Jurkat, Clone E6-1 (cell line): Measurements from ENCODE around the gene HSD11B1.

Source experiments
- DNase-seq: peaks from one replicate; pipeline ENCODE4 v3.0.0-alpha.2; 2011; ENCODE audit warnings: low read depth, low spot score
- H3K4me3 ChIP-seq: 2 replicates; pipeline ENCODE4 v1.5.1; 2011; ENCODE audit warnings: mild to moderate bottlenecking, low read length, control low read depth, moderate library complexity

Gene HSD11B1

DNA sequence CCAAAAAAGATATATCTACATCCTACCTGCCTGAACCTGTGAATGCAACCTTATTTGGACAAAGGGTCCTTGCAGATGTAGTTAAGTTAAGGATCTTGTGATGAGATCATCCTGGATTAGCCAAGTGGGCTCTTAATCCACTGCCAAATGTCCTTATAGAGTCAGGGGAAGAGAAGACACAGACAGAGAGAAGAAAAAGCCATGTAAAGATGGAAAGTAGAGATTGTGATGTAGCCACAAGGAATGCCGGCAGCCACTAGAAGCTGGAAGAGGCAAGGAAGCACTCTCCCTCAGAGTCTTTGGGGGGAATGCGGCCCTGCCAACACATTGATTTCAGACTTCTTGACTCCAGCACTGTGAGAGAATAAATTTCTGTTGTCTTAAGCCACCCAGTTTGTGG lies 16.2 kb downstream of the HSD11B1 start:
- no peak overlapping the region for H3K4me3 ChIP-seq
- no peak for DNase-seq

DNA sequence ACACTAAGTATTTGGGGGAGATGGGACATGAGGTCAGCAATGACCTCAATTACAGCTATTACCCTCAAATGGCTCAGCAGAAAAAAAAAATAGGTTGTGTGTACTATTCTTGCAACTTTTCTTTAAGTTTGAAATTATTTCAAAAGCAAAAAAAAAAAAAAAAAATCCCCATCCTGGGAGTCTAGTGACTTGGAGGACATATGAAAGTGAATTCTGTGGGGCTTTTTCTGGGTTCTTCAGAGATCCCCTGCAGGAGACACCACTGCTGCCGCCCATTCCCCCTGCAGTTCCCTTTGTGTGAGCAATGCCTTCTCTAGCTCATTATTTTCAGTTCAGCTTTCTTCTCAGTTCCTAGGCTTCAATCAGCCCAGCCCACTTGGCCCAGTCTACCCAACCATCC lies 16.7 kb downstream of the HSD11B1 start:
- DNase-seq = no peak
- no peak overlapping the region for H3K4me3 ChIP-seq

DNA sequence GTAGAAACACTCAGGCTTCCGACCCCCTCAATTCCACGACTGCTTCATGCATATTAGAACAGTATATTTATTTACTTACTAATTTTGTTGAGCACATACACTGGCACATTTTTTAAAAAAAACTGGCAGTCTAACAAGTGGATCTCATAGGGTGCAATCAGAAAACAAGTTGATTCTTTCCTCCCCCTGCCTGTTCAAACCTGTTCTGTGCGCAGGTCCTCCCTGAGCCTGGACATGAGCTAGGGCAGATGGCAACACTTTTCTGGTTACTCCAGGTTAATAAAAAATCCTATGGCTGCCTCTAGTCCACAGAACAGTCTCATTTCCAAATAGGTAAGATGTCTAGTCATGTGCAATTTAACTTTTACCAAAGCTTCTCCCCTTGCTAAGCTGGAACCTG lies 18.6 kb downstream of the HSD11B1 start:
- H3K4me3 ChIP-seq = no peak overlapping the region
- DNase-seq = no peak

DNA sequence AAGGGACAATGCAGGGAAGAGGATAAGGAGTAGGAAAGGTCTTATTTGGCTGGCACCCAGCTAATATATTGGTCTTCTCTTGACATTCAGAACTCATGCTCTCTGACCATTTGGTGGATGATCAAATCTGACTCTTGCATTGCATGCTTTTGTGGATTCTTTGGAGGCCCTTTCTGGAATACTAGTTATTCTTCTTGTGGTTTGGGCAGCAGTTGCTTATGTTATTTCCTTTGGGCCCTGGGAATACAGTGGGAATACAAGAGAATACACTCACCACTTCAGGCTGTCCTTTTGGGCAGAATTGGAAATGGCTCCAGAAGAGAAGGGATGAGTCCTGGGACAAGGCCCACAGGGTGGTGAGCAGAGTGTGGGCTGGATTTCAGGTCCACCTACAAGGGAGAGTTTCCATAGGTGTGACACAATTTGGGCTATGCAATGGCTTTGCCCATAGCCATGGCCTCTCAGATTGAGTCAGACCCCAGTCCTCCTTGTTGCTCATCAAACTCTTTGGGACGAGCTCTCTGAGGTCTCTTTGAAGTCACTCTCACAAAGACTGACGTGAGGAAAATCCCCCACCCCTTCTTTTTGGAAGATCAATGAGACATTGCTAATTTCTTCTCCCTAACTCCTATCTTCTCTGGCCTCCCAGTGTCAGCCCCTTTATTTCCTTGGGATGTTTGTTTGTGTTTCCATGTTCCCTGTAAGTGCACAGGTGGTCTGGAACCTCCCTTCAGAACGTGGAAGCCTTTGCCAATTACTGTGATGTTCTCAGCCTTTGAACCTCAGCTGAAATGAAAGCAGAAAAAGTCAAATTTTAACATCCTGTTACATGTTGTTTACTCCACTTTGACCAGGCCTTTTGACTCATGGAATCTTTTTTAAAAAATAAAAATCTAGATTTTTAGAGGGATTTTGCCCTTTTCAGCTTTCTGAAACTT lies 19.4 kb downstream of the HSD11B1 start:
- no peak for DNase-seq
- H3K4me3 ChIP-seq = no peak overlapping the region

DNA sequence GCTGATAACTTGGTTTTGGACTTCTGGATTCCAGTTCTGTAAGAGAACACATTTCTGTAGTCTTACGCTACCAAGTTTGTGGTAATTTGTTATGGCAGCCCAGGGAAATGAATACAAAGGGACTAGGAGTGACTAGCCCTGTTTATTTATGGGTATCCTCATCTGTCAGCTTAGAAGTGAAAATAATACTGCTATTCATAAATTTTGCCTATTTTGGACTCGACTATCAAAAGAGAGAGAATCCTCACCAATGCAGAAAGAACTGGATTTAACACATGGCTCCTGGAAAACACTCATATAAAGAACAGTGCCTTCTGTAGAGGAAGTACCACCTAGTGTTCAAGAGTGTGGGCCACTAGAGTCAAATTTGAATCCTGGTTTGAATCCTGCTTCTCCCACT lies 22.6 kb downstream of the HSD11B1 start:
- no peak overlapping the region for H3K4me3 ChIP-seq
- no peak for DNase-seq

DNA sequence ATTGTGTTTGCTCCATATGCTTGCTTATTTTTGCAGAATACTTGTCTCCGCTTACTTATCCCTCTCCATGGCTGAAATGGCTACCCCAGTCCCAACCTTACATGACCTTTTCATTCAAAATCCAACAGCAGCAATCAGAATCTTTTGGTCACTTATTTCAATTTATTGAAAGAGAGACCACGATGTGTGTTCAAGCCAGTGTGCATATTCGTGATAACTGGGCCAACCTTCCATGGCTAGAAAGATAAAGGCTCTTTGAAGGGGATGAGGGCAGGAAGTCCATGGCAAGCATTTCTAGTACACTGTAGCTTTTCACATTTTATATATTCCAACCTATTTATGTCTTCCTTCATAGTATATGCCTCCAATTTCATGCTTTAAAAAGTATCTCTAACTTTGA lies 23.1 kb downstream of the HSD11B1 start:
- no peak for DNase-seq
- H3K4me3 ChIP-seq = no peak overlapping the region

DNA sequence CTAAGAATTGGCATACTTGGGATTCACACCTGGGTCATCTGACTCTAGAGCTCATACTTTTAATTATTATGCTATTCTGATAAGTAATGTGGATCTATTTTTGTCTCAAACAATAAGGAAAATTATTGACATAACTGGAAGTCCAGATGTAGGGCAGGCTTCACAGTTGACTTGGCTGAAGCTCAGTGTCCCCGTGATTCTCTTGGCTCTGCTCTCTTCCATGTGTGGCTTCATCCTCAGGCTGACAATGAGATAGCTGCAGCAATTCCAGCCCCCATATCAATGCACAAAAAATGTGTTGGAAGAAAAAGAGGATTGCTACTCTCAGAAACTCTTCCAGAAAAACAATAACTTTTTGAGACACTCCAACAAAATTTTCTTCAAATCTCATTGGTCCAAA lies 23.8 kb downstream of the HSD11B1 start:
- DNase-seq = no peak
- H3K4me3 ChIP-seq = no peak overlapping the region

DNA sequence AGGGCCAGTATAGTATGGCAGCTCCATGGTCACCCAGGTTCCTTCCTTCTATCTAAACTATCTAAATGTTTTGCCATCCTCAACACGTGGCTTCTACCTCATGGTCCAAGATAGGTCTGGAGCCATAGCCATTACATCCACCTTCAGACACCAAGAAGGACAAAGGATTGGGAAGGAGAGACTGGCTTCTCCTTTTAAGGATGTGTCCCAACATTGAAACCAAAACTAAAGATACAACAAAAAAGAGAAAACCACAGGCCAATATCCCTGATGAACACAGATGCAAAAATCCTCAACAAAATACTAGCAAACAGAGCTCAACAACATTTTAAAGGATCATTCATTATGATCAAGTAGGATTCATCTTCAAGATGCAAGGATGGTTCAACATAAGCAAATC lies 24.8 kb downstream of the HSD11B1 start:
- H3K4me3 ChIP-seq = no peak overlapping the region
- no peak for DNase-seq

DNA sequence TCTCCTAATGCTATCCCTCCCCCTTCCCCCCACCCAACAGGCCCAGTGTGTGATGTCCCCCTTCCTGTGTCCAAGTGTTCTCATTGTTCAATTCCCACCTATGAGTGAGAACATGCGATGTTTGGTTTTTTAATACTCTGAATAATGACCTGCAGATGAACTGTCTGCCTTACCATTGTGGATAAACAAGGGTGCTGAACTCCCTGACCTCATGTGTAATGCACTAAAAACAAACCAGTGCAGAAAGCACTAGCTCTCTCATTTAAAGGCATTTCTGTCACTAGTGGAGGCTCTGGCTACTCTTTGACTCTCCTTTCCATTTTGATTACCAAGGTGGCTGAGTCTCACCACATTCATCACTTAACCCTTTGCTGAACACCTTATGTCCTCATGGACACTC lies 28.1 kb downstream of the HSD11B1 start:
- H3K4me3 ChIP-seq = no peak overlapping the region
- no peak for DNase-seq

DNA sequence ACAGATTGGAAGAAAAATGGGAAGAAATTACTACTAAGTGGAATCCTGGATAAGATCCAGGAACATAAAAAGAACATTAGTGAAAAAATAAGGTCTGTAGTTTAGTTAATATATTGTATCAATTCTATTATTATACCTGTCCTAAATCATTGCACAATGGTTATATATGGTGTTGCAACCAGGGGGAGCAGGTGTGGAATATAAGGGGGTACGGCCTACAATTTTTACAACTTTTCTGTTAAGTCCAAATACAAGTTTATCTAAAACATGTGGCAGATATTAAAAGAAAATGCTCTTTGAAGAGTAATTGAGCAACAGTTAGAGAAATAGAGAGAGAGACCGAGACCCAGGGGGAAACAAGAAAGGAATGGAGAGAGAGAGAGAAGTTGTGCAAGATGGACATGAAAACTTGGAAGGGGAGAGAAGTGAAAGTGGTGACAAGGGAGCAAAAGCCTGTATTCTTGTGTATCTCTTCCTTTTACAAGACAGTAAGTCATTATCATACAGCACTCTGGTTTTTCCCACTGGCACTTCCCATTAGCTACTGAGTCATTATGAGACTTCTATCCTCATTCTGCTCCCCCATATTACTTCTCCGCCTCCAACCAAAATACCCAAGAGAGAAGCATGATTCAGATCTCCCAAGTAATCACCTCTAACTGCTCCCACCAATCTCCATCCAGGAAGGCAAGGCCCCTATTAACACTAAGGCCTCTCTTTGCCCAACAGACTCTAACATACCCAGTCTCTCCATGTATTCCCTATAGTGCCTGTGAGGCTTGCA lies 29.0 kb downstream of the HSD11B1 start:
- DNase-seq = no peak

DNA sequence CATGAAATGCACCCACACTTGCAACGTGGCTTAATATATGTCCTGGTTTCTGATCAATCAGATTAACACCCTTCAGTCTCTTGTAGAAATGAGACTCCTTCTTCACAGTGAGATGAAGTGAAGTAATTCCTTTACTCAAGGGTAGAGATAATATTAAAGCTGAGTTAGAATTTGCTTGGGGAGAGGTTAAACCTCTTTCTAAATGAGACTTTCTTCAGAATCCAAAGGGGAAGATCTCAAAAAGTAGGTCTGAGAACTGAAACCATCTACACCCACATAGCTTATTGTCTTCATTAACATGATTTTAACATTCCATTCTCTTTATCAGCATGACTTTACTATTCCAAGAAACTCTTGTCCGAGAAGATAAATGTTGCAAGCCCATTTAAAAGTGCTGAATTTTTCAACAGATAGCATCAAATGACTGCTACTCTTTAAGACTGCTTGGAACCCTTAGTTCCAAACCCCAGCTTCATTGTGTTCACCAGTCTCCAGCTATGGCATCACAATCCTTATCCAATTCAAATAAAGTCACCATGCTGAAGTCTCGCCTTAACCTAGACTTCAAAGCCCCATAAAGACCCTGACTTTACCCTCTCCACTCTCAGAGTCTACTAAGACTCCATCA lies 32.0 kb downstream of the HSD11B1 start:
- no peak overlapping the region for H3K4me3 ChIP-seq
- DNase-seq = no peak

More for the DNA sequence above, 29.0 kb downstream of the HSD11B1 start:
- H3K4me3 ChIP-seq = no peak overlapping the region

DNA sequence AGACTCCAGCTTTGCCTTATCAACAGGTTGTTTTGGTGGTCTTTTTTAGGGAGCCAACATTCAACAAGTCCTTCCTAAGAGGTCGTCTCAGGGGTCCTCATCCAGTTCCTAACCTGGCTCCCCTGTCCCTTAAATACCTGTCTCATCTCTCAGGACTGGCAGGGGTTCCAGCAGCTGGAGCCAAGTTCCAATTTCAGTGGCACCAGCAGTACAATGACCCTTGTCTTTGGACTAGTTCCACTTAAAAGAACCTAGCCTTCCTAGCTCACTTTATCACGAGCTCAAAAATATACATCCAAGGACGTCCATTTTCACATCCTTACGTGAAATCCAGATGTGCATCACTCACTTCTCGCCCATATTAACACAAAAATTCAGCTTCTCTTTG lies 32.5 kb downstream of the HSD11B1 start:
- no peak for DNase-seq

DNA sequence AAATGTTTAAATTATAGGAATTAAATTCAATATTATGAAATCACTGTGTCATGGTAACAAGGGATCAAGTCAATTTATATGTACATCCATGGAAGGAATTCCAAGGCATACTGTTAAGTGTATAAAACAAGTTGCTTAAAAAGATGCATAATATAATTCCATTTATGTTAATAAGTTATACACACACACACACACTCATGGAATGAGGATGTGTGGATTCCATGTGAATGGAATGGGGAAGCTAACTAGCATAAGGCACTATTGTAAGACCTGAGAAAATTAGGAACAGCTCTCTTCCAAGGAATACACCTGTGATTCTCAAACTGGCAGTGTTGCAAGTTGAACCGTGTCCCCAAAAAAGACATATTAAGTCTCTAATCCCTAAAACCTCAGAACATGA lies 33.6 kb downstream of the HSD11B1 start:
- H3K4me3 ChIP-seq = no peak overlapping the region
- no peak for DNase-seq

More for the DNA sequence above, 32.5 kb downstream of the HSD11B1 start:
- no peak overlapping the region for H3K4me3 ChIP-seq

DNA sequence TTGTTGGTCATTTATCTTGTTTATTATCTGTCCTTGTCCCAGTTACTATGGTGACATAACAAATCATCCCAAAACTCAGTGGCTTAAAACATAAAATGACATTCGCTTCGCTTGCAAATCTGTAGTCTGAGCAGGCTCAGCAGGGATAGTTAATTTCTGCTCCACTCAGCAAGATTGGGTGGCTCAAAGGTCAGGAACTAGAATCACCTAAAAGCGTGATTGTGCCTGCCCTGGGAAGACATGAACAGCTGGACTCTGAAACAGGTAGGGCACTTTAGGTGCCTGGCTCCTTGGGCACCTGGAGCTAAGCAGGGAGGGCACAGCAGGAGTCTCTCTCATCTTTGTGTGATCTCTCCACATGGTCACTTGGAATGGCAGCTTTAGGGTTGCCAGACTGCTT lies 36.5 kb downstream of the HSD11B1 start:
- no peak for DNase-seq

DNA sequence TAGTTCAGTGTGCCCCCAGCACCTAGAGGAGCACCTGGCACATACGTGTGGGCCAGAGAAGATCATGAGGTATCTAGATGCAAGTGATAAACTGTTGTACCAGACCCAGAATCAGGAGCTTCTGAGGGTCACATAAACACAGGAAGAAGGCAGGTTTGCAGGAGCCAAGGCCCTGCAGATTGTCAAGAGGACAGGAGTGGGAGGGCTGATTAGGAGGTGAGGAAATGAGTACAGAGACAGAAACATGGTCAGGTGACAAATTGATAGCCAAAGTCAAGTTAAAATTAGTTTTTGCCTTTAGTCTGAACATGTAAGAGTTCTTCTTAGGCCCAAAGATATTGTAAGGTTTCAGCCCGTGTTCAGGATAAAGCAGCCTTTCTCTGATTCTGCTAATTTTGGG lies 37.2 kb downstream of the HSD11B1 start:
- DNase-seq = no peak
- no peak overlapping the region for H3K4me3 ChIP-seq

More for the DNA sequence above, 36.5 kb downstream of the HSD11B1 start:
- H3K4me3 ChIP-seq = no peak overlapping the region

DNA sequence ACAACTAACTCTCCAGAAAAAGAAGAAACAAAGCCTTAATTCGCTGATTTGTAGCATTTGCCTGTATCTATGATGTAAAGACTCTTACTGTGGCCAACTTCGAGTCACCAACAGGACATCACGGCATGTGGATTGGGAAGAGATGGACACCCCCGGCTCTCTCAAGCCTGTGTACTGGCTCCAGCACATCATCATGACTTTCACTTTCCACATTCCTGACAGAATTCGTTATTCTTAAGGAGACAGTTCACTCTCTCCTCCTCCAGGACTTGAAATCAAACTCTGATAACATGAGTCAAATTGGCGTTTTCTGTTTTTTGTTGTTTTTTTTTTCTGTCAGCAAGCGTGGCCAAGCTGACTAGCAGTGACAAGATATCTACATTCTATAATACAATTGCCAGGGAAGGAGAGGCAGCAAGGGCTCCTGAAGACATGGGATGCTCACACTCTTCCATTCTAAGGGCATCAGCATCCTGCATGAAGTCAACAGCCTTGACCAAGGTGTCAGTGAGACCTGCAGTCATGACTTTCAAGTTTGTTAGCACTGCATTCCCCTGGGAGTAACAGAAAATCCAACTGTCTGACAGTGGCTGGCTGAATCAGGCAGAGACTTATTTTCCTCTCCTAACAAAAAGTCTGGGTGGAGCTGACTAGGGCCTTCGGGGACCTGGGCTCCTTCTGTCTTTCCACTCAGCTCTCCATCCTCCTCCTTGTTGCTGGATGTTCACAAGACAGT lies 37.9 kb downstream of the HSD11B1 start:
- DNase-seq = no peak

DNA sequence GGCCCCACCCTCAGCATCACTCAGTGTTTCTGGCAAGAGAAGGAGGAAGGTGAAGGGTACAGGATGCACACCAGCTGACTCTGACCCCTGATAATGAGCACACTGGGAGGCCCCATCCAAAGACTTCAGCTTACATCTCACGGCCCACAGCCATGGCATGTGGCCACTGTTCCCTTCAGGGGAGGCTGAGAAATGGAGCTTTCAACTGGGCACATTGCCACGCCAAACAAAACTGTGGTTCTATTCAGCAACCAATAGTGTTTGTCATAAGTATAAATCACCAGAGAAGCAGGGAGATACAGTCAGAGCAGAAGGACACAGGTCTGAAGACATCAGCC lies 38.5 kb downstream of the HSD11B1 start:
- H3K4me3 ChIP-seq = no peak overlapping the region
- no peak for DNase-seq

More for the DNA sequence above, 37.9 kb downstream of the HSD11B1 start:
- no peak overlapping the region for H3K4me3 ChIP-seq

DNA sequence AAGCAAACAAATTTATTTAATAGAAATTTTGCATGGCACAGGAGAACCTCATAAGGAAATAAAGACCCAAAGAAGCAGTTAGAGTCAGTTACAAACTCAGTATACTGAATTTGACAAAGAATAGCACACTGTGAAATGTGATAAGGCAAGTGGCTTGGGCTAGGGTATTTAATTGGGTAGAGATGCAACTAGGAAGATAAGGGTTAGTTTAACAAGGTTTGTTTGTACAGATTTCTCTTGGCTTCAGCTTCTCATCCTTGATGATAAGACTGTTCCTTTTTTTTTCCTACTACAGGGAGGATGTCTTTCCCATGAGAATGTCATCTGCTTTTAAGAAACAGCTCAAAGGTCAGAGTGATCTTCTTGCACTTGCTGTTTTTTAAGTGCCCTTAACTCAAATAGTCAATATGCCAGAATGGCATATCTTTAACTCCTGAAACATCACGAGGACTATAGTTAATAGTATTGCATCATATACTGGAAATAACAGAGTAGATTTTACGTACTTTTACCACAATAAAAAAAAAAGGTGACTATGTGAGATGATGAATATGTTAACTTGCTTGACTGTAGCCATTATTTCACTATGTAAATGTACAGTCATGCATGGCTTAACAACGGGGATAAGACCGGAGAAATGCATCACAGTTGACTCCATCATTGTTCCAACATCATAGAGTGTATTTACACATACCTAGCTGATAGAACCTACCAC lies 42.0 kb downstream of the HSD11B1 start:
- DNase-seq = no peak
- H3K4me3 ChIP-seq = no peak overlapping the region
